Activated CD4-positive, CD25-positive, alpha-beta regulatory T cell treated with anti-CD3 and anti-CD28 coated beads, Interleukin-2, amount 50 U/mL, for 24 hours (primary cell): ENCODE measurements around the gene AP2A2.

Experiments
- ATAC-seq, 2 donors: fragments of 150-1000 bp; cut with Tn5 transposase; one replicate each; pipeline ENCODE4 v1.10.0; 2021; ENCODE audit warnings: mild to moderate bottlenecking in 1 of 2, moderate library complexity in 1 of 2

AP2A2 gene

GRCh38 chr11:1031121-1031899, 105.6 kb downstream of the AP2A2 start:
- no peak for ATAC-seq

- ATAC-seq = no peak
Measured at GRCh38 chr11:1032310-1032891, 106.7 kb downstream of the AP2A2 start.

GRCh38 chr11:1033016-1033798, 107.5 kb downstream of the AP2A2 start:
- no peak for ATAC-seq

- ATAC-seq = no peak
Measured at GRCh38 chr11:1034001-1034400, 108.3 kb downstream of the AP2A2 start.

GRCh38 chr11:1034456-1035295, 109.0 kb downstream of the AP2A2 start:
- no peak for ATAC-seq

DNA sequence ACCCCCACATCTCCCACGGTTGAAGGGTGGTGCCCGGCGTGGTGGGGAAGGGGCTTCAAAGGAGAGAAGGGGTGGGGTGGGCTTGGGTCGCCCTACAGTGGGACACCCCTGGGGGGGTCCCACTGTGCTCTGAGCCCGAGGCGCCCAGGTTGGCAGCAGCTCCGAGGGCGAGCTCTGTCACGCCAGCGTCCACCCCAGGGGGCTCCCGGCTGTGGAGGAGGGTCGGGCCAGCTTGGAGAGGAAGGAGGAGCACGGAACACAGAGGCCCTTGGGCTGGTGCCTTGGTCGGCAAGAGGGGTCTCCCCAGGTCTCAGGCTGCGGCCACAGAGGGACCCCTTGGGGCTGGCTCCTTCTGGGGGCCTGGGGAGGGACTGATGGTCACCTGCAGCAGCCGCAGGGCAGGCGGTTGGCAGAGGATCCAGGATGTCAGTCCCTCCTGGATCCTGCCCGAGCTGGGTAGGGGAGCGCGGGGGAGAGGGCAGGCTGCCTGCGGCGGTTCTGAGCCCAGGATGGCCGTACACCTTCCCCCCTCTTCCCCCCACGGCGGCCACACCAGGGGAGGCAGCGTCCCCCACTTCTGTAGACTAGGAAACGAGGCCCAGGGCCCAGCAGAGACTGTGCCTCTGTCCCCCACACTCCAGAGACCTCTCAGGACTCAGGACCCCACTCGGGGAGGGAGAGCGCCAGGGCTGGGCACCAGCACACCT, 110.1 kb downstream of the AP2A2 start:
- ATAC-seq = no peak

DNA sequence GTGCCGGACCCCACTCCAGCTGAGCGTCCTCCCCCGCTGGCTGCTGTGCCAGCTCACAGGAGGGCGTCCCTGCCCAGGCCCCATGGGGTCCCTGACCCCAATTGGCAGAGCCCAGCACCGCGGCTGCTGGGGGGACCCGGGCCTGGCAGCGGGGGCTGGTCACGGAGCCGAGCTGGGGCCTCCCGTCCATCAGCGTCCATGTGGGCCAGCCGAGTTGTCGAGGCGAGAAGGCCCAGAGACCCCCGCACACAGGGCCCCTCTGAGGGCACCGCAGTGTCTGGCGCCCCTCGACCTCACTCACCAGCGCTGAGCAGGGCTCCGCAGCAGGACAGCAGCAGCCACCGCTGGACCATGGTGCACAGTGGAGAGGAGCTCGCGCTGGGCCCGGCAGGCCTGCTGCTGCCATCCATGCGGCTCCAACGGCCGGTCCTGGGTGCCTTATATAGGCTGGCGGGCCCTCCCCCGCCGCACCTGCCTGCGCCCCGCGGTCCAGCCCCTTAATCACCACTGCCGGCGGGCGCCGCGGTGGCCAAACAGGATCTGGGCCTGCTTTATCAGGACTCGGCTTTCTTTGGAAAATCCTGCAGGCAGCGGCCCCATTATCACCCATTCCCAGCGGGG, 110.7 kb downstream of the AP2A2 start, which contains the start of gene MUC6:
TSS of gene MUC6 (minus strand) at position 416 of the 621 bp plus-strand sequence. CDS start at position 353, 63 bp downstream.
- no peak for ATAC-seq

- no peak for ATAC-seq
Measured at GRCh38 chr11:1036931-1037330, 111.3 kb downstream of the AP2A2 start.

DNA sequence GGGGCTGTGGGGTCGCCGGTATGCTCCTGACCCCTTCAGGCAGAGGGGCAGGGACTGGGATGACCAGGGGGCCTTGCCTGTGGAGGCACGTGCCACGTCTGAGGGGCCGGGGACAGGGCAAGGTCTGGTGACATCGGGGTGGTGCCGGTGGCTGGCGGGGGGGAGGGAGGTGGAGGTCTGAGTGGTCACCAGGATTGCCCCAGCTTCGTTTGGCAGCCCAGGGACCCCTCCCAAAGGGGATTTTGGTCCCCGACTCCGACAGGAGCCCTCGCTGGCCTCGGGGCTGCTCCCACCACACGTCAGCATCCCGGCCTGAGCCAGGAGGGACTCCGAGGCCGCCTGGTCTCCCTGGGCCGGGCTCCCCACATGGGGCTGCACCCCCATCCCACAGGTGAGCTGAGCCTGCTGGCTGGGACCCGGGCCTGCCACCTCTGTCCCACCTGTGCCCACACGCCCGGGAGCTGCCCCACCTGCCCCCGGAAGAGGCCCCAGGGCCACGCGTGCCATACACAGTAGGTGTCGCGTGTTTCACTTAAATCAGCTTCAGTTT, 111.9 kb downstream of the AP2A2 start:
- ATAC-seq = no peak

GRCh38 chr11:1038361-1038760, 112.7 kb downstream of the AP2A2 start:
- ATAC-seq = no peak

GRCh38 chr11:1038921-1039320, 113.3 kb downstream of the AP2A2 start:
- no peak for ATAC-seq

DNA sequence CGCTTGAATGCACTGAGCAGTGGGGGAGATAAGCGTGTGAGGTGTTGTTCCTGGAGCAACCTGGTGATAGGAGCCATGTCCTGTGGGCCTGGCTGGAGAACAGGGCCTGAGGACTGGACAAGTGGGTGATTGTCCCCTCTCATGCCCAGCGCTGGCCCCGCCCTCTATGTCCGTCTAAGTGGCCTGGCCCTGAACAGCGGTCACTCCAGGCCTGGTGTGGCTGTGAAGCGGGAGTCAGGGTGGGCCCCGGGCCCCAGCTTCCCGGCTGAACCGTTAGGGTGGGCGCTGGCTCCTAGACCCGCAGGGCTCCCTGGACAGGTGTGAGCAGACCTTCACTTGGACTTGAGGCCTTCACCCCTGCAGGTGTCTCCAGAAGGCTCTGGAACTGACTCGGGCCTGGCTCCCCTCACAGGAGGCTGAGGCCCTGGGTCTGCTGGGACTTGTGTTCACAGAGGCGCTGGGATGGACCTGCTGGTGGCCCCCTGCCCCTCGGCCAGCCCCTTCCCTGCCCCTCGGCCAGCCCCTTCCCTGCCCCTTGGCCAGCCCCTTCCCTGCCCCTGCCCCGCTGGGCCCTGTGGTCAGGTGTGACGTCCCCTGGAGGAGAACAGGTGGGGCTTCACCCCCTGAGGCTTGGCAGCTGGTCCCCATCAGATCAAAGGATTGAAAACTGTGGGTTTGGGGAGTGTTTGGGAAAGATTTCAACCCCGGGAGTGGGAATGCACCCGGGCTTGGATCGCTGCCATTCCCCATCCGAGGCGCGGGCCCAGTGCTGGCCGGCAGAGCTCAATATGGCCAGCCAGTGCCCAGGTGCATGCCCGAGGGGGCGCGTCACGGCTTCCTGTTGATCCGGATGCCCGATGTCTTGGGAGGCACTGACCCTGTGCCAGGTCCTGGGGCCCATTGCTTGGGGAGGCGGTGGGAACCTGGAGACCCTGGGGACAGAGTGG, 114.1 kb downstream of the AP2A2 start:
- no peak for ATAC-seq

DNA sequence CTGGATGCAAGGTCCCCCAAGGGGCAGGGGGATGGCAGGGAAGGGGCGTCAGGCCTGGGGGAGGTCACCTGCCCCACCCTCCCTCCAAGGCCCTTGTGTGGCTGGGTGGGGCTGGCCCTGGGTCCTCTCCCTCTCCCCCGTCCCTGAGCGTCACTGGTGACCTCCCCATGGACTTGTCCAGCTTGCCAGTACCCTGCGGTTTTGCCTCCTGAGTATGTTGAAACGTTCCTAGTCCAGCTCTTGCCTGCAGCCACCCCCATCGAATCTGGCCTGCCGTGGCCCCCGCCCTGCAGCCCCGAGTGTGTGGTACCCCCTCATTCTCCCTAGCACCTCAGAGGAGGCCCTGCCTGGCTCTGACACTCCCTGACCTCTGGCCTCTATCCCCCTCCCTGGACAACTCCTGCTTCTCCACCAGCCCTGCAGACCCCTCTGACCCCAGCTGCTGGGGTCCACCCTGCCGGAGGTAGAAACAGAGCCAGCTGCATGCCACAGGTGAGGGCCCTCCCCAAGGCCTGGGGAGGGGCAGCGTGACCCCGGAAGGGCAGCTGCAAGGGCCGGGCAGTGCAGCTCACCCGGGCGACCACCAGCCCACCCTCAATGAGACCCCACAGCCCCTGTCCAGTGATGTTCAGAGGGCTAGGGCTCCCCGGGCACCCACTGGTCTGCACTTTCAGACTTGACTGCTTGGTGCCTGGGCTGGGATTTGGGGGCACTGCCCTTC, 114.9 kb downstream of the AP2A2 start:
- no peak for ATAC-seq

DNA sequence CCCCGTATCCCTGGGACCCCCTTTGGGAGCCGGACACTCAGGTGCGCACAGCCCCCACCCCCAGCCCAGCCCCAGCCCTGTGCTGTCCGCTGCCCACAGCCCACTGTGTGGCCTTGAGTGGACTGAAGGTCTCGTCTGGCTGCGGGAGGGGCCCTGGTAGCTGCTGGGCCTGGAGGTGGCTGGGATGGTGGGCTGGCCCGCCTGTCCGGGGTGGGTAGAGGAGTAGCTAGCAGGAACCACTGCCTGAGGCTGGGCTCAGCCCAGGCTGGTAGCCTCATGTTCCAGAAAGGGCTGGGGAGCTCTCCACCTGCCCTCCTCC, 115.4 kb downstream of the AP2A2 start:
- ATAC-seq = no peak

GRCh38 chr11:1041471-1041870, 115.8 kb downstream of the AP2A2 start:
- ATAC-seq = no peak

GRCh38 chr11:1041936-1042608, 116.4 kb downstream of the AP2A2 start:
- no peak for ATAC-seq

GRCh38 chr11:1042626-1043562, 117.2 kb downstream of the AP2A2 start:
- ATAC-seq = no peak
